Right lobe of liver (tissue), 6 donors: ENCODE data around the gene ERGIC1. TPM values are rescaled to one million over a fixed set of nuclear protein-coding genes. Genes with fewer than 3 reads are reported as not detected.

Source experiments
- ATAC-seq, 4 donors: fragments of 200-7000 bp; cut with Tn5 transposase; one replicate each; pipeline ENCODE4 v1.9.1; 2020; ENCODE audit warnings: mild to moderate bottlenecking in 4 of 4, moderate library complexity in 4 of 4
- DNase-seq, 3 donors: peaks; one replicate each; pipeline ENCODE4 v3.0.0-alpha.2; 2020
- H3K27ac ChIP-seq, 3 donors: fragments of 200-600 bp; one replicate each; pipeline ENCODE4 v1.8.0; 2022
- H3K27me3 ChIP-seq, 2 donors: fragments of 200-600 bp; one replicate each; pipeline ENCODE4 v1.8.0; 2022
- H3K36me3 ChIP-seq, 4 donors: fragments of 200-600 bp; sonication (generic) in 1 of 4; one replicate each; pipeline versions ENCODE4 v1.5.1 to v1.8.0; 2017 to 2022; ENCODE audit warnings: control low read depth in 1 of 4
- H3K4me1 ChIP-seq, 4 donors: fragments of 200-600 bp; sonication (generic) in 1 of 4; one replicate each; pipeline versions ENCODE4 v1.5.1 to v1.8.0; 2017 to 2022; ENCODE audit warnings: control low read depth in 1 of 4
- H3K4me3 ChIP-seq, 3 donors: fragments of 200-600 bp; one replicate each; pipeline ENCODE4 v1.8.0; 2022
- H3K9me3 ChIP-seq, 4 donors: fragments of 200-600 bp; sonication (generic) in 1 of 4; one replicate each; pipeline versions ENCODE4 v1.5.1 to v1.8.0; 2017 to 2022; ENCODE audit warnings: control low read depth in 1 of 4
- POLR2A ChIP-seq: fragments of 450-650 bp; IDR thresholded peaks from one replicate; pipeline ENCODE4 v1.6.1; 2017; ENCODE audit warnings: antibody characterized with exemption, mild to moderate bottlenecking
- WGBS: methylation state at CpG from one replicate; pipeline ENCODE4 v1.1.6; 2018; ENCODE audit warnings: low coverage, low lambda C conversion rate; ENCODE audit not compliant: insufficient coverage; ENCODE audit errors: missing lambda C conversion rate; 5-methylcytosine and 5-hydroxymethylcytosine counted together
- intact Hi-C, 2 donors: fragments of 100-400 bp; cut with DNase I; formaldehyde crosslinking; loops; one replicate each; pipeline versions ENCODE4 v1.11.2 to v1.14.1; 2022
- total RNA-seq, 6 experiments: library from RNA; depleted of rRNA in 2 of 6; stranded (reverse); fragments of >200 nt in 2 of 6; fragmentation: NEBNext Ultra II Directional in 3 of 6; extraction: Animal tissue kit (Norgen Biotek cat#: 25700) in 3 of 6; gene quantifications; one replicate each; pipeline versions ENCODE4 v1.1.0 to v1.2.4, GENCODE V29; 2016 to 2023
- TF ChIP-seq, protein P1 (sequence below), 4 donors: fragments of 200-600 bp in 3 of 4; fragments of 450-650 bp in 1 of 4; IDR thresholded peaks; one replicate each; pipeline versions ENCODE4 v1.5.1 to v1.8.0; 2016 to 2022; ENCODE audit warnings: antibody characterized with exemption in 4 of 4, mild to moderate bottlenecking in 2 of 4
- donor health status: DM: no; HTN: yes; CAD: no.
- donor health status: DM: no; HTN: no; CAD: no.
- donor health status: DM: no; HTN: no; CAD: no.
- donor health status: DM: no; HTN: yes; CAD: no.
- donor health status: DM: no; HTN: yes; CAD: no.

ERGIC1 gene
- total RNA-seq, 6 experiments from 2014 or later: 103 to 264 (median 154) TPM

DNA sequence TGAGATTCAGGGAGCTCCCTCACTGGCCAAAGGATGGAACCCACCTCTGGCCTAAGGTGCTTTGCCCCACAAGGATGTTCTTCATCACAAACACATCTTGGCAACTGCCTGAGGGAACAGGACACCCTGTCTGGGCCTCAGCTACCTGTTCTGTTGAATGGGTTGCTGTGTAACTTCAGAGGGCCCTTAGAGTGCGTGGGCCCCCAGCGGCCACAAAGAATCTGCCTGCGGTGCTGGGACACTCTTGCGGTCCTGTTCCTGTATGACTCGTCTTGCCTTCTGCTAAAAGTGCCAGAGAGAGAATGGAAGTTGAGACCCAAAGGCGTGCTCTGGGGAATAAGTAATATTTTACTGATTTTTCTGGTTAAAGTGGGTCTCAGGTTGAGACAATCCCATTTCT lies 111.1 kb downstream of the ERGIC1 start:
- no peak for TF ChIP-seq POLR2A
- TF ChIP-seq, protein P1, sequence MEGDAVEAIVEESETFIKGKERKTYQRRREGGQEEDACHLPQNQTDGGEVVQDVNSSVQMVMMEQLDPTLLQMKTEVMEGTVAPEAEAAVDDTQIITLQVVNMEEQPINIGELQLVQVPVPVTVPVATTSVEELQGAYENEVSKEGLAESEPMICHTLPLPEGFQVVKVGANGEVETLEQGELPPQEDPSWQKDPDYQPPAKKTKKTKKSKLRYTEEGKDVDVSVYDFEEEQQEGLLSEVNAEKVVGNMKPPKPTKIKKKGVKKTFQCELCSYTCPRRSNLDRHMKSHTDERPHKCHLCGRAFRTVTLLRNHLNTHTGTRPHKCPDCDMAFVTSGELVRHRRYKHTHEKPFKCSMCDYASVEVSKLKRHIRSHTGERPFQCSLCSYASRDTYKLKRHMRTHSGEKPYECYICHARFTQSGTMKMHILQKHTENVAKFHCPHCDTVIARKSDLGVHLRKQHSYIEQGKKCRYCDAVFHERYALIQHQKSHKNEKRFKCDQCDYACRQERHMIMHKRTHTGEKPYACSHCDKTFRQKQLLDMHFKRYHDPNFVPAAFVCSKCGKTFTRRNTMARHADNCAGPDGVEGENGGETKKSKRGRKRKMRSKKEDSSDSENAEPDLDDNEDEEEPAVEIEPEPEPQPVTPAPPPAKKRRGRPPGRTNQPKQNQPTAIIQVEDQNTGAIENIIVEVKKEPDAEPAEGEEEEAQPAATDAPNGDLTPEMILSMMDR (IDR thresholded peaks at IDR 0.05): no peak
- no peaks in the 10 kb centered on the region for H3K9me3 ChIP-seq
- DNase-seq: no peak
- WGBS: 87% methylated on average over 6 of the region's 6 CpGs
- H3K27me3 ChIP-seq: no peaks in the 10 kb centered on the region
- no peak overlapping the region for H3K4me3 ChIP-seq
- no peaks in the 10 kb centered on the region for H3K4me1 ChIP-seq
- ATAC-seq: no peak
- intact Hi-C loops: no loop called here
- H3K36me3 ChIP-seq: peaks cover 0 to 26% (median 15%) of the 10 kb centered on the region in 4 donors
- no peak overlapping the region for H3K27ac ChIP-seq

DNA sequence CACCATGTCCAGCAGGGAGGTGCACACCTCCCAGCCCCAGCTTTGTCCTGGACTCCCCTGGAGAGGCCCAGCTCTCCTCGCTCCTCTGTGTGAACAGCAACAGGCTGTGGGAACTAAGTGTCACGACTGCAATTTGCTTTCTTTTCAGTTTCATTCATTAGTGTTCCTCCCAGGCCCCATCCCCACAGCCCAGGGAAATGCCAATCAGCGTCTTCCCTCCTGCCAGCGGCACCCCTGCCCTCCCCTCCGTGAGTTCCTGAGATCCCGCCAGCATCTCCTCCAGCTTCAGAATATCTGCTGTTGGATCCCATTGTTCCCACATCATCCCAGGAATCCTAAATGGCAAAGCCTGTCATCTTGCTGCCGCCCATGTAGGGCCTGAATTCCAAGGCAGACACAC lies 112.1 kb downstream of the ERGIC1 start:
- DNase-seq (no peak), ATAC-seq (no peak)
- no peaks in the 10 kb centered on the region for H3K4me1 ChIP-seq
- no peak overlapping the region for H3K27ac ChIP-seq
- H3K9me3 ChIP-seq: no peaks in the 10 kb centered on the region
- no peak overlapping the region for H3K4me3 ChIP-seq
- H3K36me3 ChIP-seq: peaks cover 0 to 27% (median 9%) of the 10 kb centered on the region in 4 donors
- TF ChIP-seq, protein P1 (IDR thresholded peaks at IDR 0.05): no peak
- TF ChIP-seq POLR2A: no peak
- H3K27me3 ChIP-seq: no peaks in the 10 kb centered on the region
- intact Hi-C loops: no loop called here
- 80% methylated on average over 1 of the region's 7 CpGs for WGBS

DNA sequence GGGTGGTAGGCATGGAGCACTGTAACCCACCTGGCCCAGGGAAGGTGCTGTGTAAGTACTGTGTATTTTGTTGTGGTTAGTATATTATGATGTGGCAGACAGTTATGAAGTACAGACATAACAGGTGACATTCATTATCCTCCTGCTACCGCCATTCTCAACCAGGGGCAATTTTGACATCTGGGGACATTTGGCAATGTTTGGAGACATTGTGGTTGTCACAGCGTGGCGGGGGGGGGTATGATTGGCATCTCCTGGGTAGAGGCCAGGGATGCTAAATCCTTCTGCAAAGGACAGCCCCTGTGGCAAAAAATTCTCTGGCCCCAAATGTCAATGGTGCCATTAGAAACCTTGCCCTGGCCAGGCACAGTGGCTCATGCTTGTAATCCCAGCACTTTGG lies 115.4 kb downstream of the ERGIC1 start:
- ATAC-seq (no peak), DNase-seq (no peak)
- H3K4me3 ChIP-seq: no peak overlapping the region
- intact Hi-C loops: no loop called here
- H3K27ac ChIP-seq: no peak overlapping the region
- TF ChIP-seq POLR2A: no peak
- TF ChIP-seq, protein P1 (IDR thresholded peaks at IDR 0.05): no peak
- H3K9me3 ChIP-seq: no peaks in the 10 kb centered on the region
- H3K36me3 ChIP-seq: peaks cover 0 to 22% (median 5%) of the 10 kb centered on the region in 4 donors
- WGBS: 91% methylated on average over 3 of the region's 3 CpGs
- H3K4me1 ChIP-seq: no peaks in the 10 kb centered on the region
- no peaks in the 10 kb centered on the region for H3K27me3 ChIP-seq

DNA sequence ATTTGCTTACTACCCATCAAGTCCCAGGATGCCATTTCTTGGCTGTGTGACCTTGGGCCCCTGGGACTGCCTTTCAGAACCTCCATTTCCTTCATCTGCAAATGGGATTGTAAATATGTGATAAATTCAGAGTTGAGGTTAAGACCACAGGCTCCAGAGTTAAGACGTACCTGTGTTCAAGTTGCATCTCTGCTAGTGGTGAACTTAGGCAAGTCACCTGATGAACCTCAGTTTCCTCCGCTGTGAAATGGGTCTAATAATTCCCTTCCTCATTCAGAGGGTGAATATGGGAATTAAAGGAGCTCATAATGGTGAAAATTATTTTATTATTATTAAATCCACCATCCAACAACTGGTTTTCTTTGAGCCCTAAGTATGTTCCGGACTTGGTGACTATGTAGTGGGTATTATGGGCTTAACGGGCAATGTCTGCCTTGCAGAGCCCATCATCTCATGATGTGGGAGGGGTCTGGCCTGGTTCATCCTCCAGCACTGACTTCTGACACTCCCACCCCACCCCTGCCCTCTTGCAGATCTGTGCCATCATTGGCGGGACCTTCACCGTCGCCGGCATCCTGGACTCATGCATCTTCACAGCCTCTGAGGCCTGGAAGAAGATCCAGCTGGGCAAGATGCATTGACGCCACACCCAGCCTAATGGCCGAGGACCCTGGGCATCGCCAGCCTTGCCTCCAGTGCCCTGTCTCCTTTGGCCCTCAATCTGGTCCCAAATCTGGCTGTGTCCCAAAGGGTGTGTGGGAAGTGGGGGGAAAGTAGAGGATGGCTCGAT lies 116.3 kb downstream of the ERGIC1 start:
- peaks cover 0 to 22% (median 5%) of the 10 kb centered on the region in 4 donors for H3K36me3 ChIP-seq
- WGBS: 89% methylated on average over 5 of the region's 12 CpGs
- no peak overlapping the region for H3K27ac ChIP-seq
- no peak for DNase-seq
- TF ChIP-seq POLR2A: no peak
- TF ChIP-seq, protein P1 (IDR thresholded peaks at IDR 0.05): no peak
- intact Hi-C loops: no loop called here
- no peak overlapping the region for H3K4me3 ChIP-seq
- no peaks in the 10 kb centered on the region for H3K4me1 ChIP-seq
- H3K9me3 ChIP-seq: no peaks in the 10 kb centered on the region
- no peak for ATAC-seq
- no peaks in the 10 kb centered on the region for H3K27me3 ChIP-seq
